SK-N-SH treated with all-trans-retinoic acid at 6 μM for 48 hours (cell line): ENCODE data around the gene CDK7.

Experiments
- ATAC-seq: fragments of 200-7000 bp; cut with Tn5 transposase; 3 replicates; pipeline ENCODE4 v1.9.1; 2020; ENCODE audit warnings: mild to moderate bottlenecking, moderate library complexity
- ARNTL ChIP-seq: fragments of 450-650 bp; formaldehyde crosslinking; IDR thresholded peaks from 2 replicates; pipeline ENCODE4 v1.5.0; 2020; ENCODE audit warnings: low read depth, mild to moderate bottlenecking, moderate library complexity, borderline replicate concordance
- BACH2 ChIP-seq: fragments of 250-450 bp; sonication (Bioruptor Pico); IDR thresholded peaks from 2 replicates; pipeline ENCODE4 v1.9.0; 2021; ENCODE audit warnings: mild to moderate bottlenecking, borderline replicate concordance
- CSDC2 ChIP-seq: fragments of 250-450 bp; sonication (Bioruptor Pico); IDR thresholded peaks from 2 replicates; pipeline ENCODE4 v1.5.0; 2020; ENCODE audit warnings: mild to moderate bottlenecking, moderate library complexity
- ESRRG ChIP-seq: fragments of 250-450 bp; sonication (Bioruptor Pico); IDR thresholded peaks from 2 replicates; pipeline ENCODE4 v1.6.1; 2021; ENCODE audit warnings: mild to moderate bottlenecking
- GLIS3 ChIP-seq: fragments of 250-450 bp; sonication (Bioruptor Pico); IDR thresholded peaks from 2 replicates; pipeline ENCODE4 v1.5.0; 2020; ENCODE audit warnings: mild to moderate bottlenecking, moderate library complexity
- ISL1 ChIP-seq: fragments of 250-450 bp; sonication (Bioruptor Pico); IDR thresholded peaks from 2 replicates; pipeline ENCODE4 v2.1.2; 2022; ENCODE audit warnings: mild to moderate bottlenecking, moderate library complexity
- OSR1 ChIP-seq: fragments of 250-450 bp; sonication (Bioruptor Pico); IDR thresholded peaks from 2 replicates; pipeline ENCODE4 v1.8.0; 2022; ENCODE audit warnings: moderate library complexity, mild to moderate bottlenecking, inconsistent platforms
- PPARA ChIP-seq: fragments of 250-450 bp; sonication (Bioruptor Pico); IDR thresholded peaks from 2 replicates; pipeline ENCODE4 v1.5.0; 2020; ENCODE audit warnings: mild to moderate bottlenecking, borderline replicate concordance
- RARB ChIP-seq: fragments of 250-450 bp; sonication (Bioruptor Pico); IDR thresholded peaks from 2 replicates; pipeline ENCODE4 v1.8.0; 2021; ENCODE audit warnings: mild to moderate bottlenecking, moderate library complexity
- SNAI2 ChIP-seq: fragments of 250-450 bp; sonication (Bioruptor Pico); IDR thresholded peaks from 2 replicates; pipeline ENCODE4 v1.5.0; 2020; ENCODE audit warnings: mild to moderate bottlenecking, moderate library complexity
- TCF4 ChIP-seq: fragments of 250-450 bp; sonication (Bioruptor Pico); IDR thresholded peaks from 2 replicates; pipeline ENCODE4 v1.8.0; 2021; ENCODE audit warnings: mild to moderate bottlenecking, moderate library complexity, borderline replicate concordance
- ZFP3 ChIP-seq: fragments of 250-450 bp; sonication (Bioruptor Pico); IDR thresholded peaks from 2 replicates; pipeline ENCODE4 v1.5.0; 2020; ENCODE audit warnings: mild to moderate bottlenecking, moderate library complexity
- ZFP30 ChIP-seq: fragments of 450-650 bp; formaldehyde crosslinking; IDR thresholded peaks from 2 replicates; pipeline ENCODE4 v1.5.0; 2022; ENCODE audit warnings: mild to moderate bottlenecking, moderate library complexity
- ZNF565 ChIP-seq: fragments of 450-650 bp; formaldehyde crosslinking; conservative IDR thresholded peaks from 2 replicates; pipeline ENCODE4 v1.5.0; 2020; ENCODE audit warnings: low read depth, mild to moderate bottlenecking, moderate library complexity
- ZNF8 ChIP-seq: fragments of 450-650 bp; formaldehyde crosslinking; IDR thresholded peaks from 2 replicates; pipeline ENCODE4 v1.5.0; 2020; ENCODE audit warnings: mild to moderate bottlenecking, moderate library complexity
- TF ChIP-seq, protein P1 (sequence below): fragments of 250-450 bp; sonication (Bioruptor Pico); IDR thresholded peaks from 2 replicates; pipeline ENCODE4 v1.8.0; 2020; ENCODE audit warnings: mild to moderate bottlenecking, moderate library complexity, borderline replicate concordance
- TF ChIP-seq, protein P2 (sequence below): fragments of 250-450 bp; sonication (Bioruptor Pico); IDR thresholded peaks from 2 replicates; pipeline ENCODE4 v1.8.0; 2021; ENCODE audit warnings: low read depth, mild to moderate bottlenecking, moderate library complexity, borderline replicate concordance
- TF ChIP-seq, protein P3 (sequence below): fragments of 250-450 bp; sonication (Bioruptor Pico); IDR thresholded peaks from 2 replicates; pipeline ENCODE4 v1.5.1; 2020; ENCODE audit warnings: low read depth, mild to moderate bottlenecking, moderate library complexity
- TF ChIP-seq, protein P4 (sequence below): fragments of 250-450 bp; sonication (Bioruptor Pico); IDR thresholded peaks from 2 replicates; pipeline ENCODE4 v1.5.0; 2020; ENCODE audit warnings: mild to moderate bottlenecking, moderate library complexity
- TF ChIP-seq, protein P5 (sequence below): fragments of 250-450 bp; sonication (Bioruptor Pico); IDR thresholded peaks from 2 replicates; pipeline ENCODE4 v1.5.1; 2021; ENCODE audit warnings: mild to moderate bottlenecking, moderate library complexity

CDK7 gene

DNA sequence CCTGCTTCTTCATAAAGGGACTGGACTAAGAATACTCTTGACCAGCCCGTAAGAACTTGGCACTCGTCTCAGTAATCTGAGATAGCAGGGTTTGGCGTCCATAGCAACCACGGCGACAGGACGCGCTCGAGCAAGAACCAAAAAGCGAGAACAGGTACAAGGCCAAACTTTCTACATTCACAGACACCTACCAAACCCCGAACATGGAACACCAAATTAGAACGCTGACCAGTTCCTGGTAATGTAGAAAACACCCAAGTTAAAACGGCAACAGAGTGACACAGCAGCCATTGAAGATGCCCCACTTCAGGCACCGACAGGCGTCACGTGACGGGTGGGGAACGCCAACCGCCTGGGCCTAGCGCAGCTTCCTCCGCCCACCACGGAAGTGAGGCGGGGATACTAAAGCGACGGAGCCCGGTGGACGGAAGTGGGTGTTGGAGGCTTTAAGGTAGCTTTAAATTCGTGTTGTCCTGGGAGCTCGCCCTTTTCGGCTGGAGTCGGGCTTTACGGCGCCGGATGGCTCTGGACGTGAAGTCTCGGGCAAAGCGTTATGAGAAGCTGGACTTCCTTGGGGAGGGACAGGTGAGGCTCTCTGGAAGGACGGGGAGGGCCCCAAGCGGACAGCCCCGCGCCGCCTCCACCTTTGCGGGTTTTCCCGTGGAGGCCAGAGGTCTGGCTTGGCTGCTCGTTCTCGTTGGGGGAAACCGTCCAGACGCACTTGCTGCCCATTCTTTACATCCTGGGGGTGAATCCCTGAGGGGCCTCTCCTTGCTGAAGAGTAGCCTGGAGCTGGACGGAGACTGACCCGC is at the start of gene CDK7:
CDK7 (plus strand) TSS at position 430 of the 812 bp plus-strand sequence; CDS start at position 520, 90 bp downstream.
- TF ChIP-seq ZFP30 (CRISPR knock-in tag) = no peak
- TF ChIP-seq, protein P1, sequence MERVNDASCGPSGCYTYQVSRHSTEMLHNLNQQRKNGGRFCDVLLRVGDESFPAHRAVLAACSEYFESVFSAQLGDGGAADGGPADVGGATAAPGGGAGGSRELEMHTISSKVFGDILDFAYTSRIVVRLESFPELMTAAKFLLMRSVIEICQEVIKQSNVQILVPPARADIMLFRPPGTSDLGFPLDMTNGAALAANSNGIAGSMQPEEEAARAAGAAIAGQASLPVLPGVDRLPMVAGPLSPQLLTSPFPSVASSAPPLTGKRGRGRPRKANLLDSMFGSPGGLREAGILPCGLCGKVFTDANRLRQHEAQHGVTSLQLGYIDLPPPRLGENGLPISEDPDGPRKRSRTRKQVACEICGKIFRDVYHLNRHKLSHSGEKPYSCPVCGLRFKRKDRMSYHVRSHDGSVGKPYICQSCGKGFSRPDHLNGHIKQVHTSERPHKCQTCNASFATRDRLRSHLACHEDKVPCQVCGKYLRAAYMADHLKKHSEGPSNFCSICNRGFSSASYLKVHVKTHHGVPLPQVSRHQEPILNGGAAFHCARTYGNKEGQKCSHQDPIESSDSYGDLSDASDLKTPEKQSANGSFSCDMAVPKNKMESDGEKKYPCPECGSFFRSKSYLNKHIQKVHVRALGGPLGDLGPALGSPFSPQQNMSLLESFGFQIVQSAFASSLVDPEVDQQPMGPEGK = peak; percentile 69; the same call in 1 of the 2 replicates
- no peak for TF ChIP-seq ISL1 (CRISPR knock-in tag)
- TF ChIP-seq OSR1 (CRISPR knock-in tag) = no peak
- TF ChIP-seq, all 23 proteins: peak for 1
- ATAC-seq = peak; percentile 90

DNA sequence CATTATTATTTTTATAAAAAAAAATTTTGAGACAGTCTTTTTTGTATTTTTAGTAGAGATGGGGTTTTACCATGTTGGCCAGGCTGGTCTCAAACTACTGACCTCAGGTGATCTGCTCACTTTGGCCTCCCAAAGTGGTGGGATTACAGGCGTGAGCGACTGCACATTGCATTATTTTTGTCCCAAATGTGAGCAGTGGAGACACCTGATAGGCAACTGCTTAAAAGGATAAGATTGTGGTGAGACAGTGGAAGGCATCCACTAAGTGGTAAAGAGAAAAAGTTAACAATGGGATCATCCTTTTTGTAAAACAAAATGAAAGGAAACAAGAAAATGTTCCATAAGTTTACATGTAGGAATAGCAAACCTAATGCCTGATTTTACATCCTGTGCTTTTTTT is 47.3 kb upstream of the CDK7 start:
- ATAC-seq = no peak
- TF ChIP-seq GLIS3 (CRISPR knock-in tag) (no peak), ZFP3 (CRISPR knock-in tag) (no peak), TCF4 (CRISPR knock-in tag) (no peak), CSDC2 (CRISPR knock-in tag) (no peak), ZNF565 (CRISPR knock-in tag) (no peak), SNAI2 (no peak), RARB (CRISPR knock-in tag) (no peak), ISL1 (CRISPR knock-in tag) (no peak), ESRRG (no peak), ZNF8 (CRISPR knock-in tag) (no peak), PPARA (CRISPR knock-in tag) (no peak)
- TF ChIP-seq, protein P2, sequence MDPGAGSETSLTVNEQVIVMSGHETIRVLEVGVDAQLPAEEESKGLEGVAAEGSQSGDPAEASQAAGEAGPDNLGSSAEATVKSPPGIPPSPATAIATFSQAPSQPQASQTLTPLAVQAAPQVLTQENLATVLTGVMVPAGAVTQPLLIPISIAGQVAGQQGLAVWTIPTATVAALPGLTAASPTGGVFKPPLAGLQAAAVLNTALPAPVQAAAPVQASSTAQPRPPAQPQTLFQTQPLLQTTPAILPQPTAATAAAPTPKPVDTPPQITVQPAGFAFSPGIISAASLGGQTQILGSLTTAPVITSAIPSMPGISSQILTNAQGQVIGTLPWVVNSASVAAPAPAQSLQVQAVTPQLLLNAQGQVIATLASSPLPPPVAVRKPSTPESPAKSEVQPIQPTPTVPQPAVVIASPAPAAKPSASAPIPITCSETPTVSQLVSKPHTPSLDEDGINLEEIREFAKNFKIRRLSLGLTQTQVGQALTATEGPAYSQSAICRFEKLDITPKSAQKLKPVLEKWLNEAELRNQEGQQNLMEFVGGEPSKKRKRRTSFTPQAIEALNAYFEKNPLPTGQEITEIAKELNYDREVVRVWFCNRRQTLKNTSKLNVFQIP (CRISPR knock-in tag) = no peak

DNA sequence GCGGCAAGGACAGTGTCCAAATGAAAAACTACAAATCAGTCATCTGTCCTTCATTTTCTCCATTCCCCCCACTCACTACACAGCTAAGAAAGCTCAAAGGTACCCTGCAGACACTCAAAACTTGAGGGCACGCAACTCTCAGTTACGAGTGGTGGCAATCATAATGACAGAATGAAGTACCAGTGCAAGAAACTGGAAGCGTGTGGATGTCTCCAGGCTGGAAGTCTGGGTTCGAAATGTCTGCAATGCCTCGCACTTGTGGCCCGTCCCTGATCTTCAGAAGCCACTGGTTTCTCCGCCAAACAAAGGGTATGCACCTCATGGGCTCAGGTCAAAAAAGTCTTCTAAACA is 45.9 kb upstream of the CDK7 start:
- TF ChIP-seq ESRRG (no peak), GLIS3 (CRISPR knock-in tag) (no peak), CSDC2 (CRISPR knock-in tag) (no peak), ZFP3 (CRISPR knock-in tag) (no peak), BACH2 (CRISPR knock-in tag) (no peak), OSR1 (CRISPR knock-in tag) (no peak), ARNTL (CRISPR knock-in tag) (no peak), SNAI2 (no peak), ISL1 (CRISPR knock-in tag) (no peak), ZNF565 (CRISPR knock-in tag) (no peak), PPARA (CRISPR knock-in tag) (no peak)
- TF ChIP-seq, protein P3, sequence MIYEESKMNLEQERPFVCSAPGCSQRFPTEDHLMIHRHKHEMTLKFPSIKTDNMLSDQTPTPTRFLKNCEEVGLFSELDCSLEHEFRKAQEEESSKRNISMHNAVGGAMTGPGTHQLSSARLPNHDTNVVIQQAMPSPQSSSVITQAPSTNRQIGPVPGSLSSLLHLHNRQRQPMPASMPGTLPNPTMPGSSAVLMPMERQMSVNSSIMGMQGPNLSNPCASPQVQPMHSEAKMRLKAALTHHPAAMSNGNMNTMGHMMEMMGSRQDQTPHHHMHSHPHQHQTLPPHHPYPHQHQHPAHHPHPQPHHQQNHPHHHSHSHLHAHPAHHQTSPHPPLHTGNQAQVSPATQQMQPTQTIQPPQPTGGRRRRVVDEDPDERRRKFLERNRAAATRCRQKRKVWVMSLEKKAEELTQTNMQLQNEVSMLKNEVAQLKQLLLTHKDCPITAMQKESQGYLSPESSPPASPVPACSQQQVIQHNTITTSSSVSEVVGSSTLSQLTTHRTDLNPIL (CRISPR knock-in tag) = no peak
- TF ChIP-seq, protein P1 = no peak
- TF ChIP-seq, protein P4, sequence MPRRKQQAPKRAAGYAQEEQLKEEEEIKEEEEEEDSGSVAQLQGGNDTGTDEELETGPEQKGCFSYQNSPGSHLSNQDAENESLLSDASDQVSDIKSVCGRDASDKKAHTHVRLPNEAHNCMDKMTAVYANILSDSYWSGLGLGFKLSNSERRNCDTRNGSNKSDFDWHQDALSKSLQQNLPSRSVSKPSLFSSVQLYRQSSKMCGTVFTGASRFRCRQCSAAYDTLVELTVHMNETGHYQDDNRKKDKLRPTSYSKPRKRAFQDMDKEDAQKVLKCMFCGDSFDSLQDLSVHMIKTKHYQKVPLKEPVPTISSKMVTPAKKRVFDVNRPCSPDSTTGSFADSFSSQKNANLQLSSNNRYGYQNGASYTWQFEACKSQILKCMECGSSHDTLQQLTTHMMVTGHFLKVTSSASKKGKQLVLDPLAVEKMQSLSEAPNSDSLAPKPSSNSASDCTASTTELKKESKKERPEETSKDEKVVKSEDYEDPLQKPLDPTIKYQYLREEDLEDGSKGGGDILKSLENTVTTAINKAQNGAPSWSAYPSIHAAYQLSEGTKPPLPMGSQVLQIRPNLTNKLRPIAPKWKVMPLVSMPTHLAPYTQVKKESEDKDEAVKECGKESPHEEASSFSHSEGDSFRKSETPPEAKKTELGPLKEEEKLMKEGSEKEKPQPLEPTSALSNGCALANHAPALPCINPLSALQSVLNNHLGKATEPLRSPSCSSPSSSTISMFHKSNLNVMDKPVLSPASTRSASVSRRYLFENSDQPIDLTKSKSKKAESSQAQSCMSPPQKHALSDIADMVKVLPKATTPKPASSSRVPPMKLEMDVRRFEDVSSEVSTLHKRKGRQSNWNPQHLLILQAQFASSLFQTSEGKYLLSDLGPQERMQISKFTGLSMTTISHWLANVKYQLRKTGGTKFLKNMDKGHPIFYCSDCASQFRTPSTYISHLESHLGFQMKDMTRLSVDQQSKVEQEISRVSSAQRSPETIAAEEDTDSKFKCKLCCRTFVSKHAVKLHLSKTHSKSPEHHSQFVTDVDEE (CRISPR knock-in tag) = no peak
- TF ChIP-seq, protein P5, sequence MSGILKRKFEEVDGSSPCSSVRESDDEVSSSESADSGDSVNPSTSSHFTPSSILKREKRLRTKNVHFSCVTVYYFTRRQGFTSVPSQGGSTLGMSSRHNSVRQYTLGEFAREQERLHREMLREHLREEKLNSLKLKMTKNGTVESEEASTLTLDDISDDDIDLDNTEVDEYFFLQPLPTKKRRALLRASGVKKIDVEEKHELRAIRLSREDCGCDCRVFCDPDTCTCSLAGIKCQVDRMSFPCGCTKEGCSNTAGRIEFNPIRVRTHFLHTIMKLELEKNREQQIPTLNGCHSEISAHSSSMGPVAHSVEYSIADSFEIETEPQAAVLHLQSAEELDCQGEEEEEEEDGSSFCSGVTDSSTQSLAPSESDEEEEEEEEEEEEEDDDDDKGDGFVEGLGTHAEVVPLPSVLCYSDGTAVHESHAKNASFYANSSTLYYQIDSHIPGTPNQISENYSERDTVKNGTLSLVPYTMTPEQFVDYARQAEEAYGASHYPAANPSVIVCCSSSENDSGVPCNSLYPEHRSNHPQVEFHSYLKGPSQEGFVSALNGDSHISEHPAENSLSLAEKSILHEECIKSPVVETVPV (CRISPR knock-in tag) = no peak
- ATAC-seq = peak; percentile 39
